Measurements from ENCODE around the gene MORC4.
A peak's percentile ranks its signal among the peaks of the same experiment; 100 is the strongest.

MORC4 gene

GRCh38 chrX:107000013-107000515 is at the start of gene MORC4:
Gene MORC4 (minus strand): TSS chrX:107000212. CDS start chrX:106999969, 243 bp downstream.
- peak; percentile 72 for DNase-seq

GRCh38 chrX:107047622-107048021 is 47.6 kb upstream of the MORC4 start:
- no peak for DNase-seq

GRCh38 chrX:107029752-107030151 is 29.7 kb upstream of the MORC4 start:
- no peak for DNase-seq

GRCh38 chrX:107025545-107025944 is 25.5 kb upstream of the MORC4 start:
- no peak for DNase-seq

GRCh38 chrX:107014936-107015335 is 14.9 kb upstream of the MORC4 start:
- DNase-seq = no peak

GRCh38 chrX:107008034-107008433 is 8.0 kb upstream of the MORC4 start:
- no peak for DNase-seq

- no peak for DNase-seq
Observed at GRCh38 chrX:106999002-106999975, 723 bp downstream of the MORC4 start.

GRCh38 chrX:106997611-106998010 is 2.4 kb downstream of the MORC4 start:
- DNase-seq = no peak

- DNase-seq = no peak
Observed at GRCh38 chrX:106995678-106996077, 4.3 kb downstream of the MORC4 start.

GRCh38 chrX:106987488-106987887 is 12.5 kb downstream of the MORC4 start:
- DNase-seq = no peak

- no peak for DNase-seq
Observed at GRCh38 chrX:106980952-106981626, 18.9 kb downstream of the MORC4 start.

- no peak for DNase-seq
Observed at GRCh38 chrX:106976416-106976815, 23.6 kb downstream of the MORC4 start.

GRCh38 chrX:106973433-106974149 is 26.4 kb downstream of the MORC4 start:
- DNase-seq = no peak

- no peak for DNase-seq
Observed at GRCh38 chrX:106972896-106973295, 27.1 kb downstream of the MORC4 start.

GRCh38 chrX:106966547-106966946 is 33.5 kb downstream of the MORC4 start:
- DNase-seq = peak; percentile 52

GRCh38 chrX:106964290-106964689 is 35.7 kb downstream of the MORC4 start:
- no peak for DNase-seq

GRCh38 chrX:106963111-106963510 is 36.9 kb downstream of the MORC4 start:
- no peak for DNase-seq

- no peak for DNase-seq
Observed at GRCh38 chrX:106959901-106960300, 40.1 kb downstream of the MORC4 start.

GRCh38 chrX:106957856-106958255 is 42.2 kb downstream of the MORC4 start:
- no peak for DNase-seq

GRCh38 chrX:106955004-106955772 is 44.8 kb downstream of the MORC4 start:
- no peak for DNase-seq

GRCh38 chrX:106954041-106954440 is 46.0 kb downstream of the MORC4 start:
- no peak for DNase-seq

GRCh38 chrX:106952988-106953387 is 47.0 kb downstream of the MORC4 start:
- DNase-seq = no peak
